Anterior cingulate cortex (tissue), 58 donors: ENCODE results near the gene DYRK3.

Source experiments
- DNase-seq, 58 donors: peaks; one replicate each; lab custom pipeline; 2025; lab: John Stamatoyannopoulos, UW

The DYRK3 gene

DNA sequence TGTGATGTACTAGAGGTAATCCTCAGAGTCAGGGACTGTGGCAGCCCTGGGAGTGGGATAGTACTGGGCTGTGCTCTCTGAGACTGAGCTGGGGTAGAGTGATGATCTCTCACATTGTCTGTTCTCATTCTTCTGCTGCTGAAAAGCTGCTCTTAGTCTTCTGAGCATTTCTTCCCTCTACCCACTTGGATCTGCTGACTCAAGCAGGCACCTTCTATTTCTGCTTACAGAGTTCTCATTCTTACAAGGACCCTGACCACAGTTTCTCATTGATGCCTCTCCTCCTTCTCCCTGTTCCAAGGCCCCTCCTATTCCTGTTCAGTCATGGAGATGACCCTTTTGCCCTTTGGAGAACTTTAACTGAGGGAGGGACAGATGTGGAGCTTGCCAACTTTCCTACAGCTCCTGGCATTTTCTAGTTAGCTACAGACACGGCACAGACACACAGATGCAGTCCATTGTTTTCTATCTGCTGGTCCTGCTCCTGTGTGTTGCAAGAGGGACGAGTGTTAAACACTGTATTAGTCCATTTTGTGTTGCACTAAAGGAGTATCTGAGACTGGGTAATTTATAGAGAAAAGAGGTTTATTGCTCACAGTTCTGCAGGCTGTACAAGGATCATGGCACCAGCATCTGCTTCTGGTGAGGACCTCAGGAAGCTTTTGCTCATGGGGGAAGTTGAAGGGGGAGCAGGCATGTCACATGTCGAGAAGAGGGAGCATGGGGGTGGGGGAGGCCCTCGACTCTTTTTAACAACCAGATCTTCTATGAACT is 61.7 kb downstream of the DYRK3 start:
- DNase-seq = no peak

DNA sequence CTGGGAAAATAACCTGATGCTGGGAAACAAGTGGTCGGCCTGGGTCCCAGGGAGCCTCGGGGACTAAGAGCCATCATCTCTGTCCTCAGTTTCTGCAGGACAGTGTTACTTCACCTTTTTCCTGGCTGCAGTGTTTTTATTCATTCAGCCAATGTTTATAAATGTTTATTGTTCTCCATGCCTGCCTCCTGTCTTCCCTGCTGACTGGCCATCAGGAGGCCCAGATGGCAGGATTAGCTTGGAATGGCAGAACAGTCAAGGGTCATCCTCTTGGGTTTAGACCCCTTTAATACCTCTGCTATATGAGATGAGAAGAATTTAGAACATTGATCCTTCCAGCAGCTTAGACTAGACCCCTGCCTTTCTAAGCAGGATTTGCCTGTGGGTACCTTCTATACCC is 62.7 kb downstream of the DYRK3 start:
- no peak for DNase-seq
